T47D (cell line): Measurements from ENCODE around the gene LYZL6.
A peak's percentile ranks its signal among the peaks of the same experiment; 100 is the strongest.

Experiments
- DNase-seq, 2 experiments: peaks; one replicate each; pipeline versions ENCODE4 v3.0.0 to v3.0.0-alpha.2; 2011 to 2012; ENCODE audit warnings: low read depth in 1 of 2, low spot score in 1 of 2
- JUND ChIP-seq: IDR thresholded peaks from 2 replicates; pipeline ENCODE4 v1.6.1; 2012; ENCODE audit warnings: low read depth
- in situ Hi-C: cut with HindIII; loops from 2 replicates; pipeline ENCODE4 v1.10.0; 2016; ENCODE audit warnings: low sequenced_read_pairs, low pct_unique_long_range_greater_than_20kb

LYZL6 gene

DNA sequence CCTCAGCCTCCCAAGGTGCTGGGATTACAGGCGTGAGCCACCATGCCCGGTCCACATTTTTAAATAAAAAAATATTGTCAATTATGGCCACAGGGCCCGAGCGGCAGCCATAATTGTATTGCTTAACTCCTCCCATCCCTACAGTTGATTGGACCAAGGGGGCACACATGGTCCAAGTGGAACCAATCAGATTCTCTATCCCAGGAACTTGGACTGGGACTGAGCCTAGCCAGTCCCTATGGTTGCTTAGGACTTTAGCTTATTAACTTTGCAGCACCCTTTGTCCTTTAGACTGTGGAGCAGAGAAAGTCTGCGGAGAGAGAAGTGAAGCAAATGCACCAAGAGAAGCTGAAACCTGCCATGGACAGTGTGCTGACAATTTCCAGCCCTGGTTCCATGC, 7.5 kb downstream of the LYZL6 start:
- no peak for TF ChIP-seq JUND
- in situ Hi-C loops = no loop called here

DNA sequence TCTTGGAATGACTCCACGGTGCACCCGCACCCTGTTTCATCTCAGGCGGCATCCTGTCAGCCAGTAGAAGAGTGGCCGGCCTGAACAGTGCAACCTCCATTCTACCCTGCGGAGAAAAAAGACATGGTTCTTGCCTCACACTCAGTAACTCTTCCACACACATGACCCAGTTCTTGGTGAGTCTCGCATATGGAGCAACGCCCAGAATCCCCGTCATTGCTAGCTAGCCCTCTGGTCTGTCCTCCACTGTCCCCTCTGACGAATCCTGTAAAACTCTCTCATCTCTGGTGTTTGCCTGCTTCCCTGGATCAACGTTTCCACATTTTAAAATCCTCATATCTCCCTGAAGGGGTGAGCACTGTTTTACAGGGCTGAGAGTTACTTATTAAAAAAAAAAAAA, 8.8 kb downstream of the LYZL6 start:
- no peak for TF ChIP-seq JUND
- in situ Hi-C loops = no loop called here
- DNase-seq = no peak

More for the DNA sequence above, 7.5 kb downstream of the LYZL6 start:
- DNase-seq = peak in 1 of 2 experiments; percentile 27

DNA sequence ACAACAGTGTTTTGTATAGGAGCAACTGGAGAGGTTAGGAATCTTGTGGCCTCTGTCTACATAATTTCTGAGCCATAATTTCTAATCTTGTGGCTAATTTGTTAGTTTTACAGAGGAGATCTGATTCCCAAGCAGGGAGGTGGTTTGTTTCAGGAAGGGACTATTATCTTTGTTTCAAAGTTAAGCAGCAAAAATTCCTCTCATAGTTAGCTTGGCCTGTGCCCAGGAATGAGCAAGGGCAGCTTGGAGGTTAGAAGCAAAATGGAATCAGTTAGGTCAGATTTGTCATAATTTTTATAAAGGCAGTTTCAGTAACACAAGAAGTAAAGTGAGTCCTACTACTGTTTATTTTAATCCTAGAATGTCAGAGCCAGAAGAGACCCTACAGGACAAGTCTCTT, 10.9 kb downstream of the LYZL6 start:
- in situ Hi-C loops = no loop called here
- no peak for TF ChIP-seq JUND
- DNase-seq = no peak

DNA sequence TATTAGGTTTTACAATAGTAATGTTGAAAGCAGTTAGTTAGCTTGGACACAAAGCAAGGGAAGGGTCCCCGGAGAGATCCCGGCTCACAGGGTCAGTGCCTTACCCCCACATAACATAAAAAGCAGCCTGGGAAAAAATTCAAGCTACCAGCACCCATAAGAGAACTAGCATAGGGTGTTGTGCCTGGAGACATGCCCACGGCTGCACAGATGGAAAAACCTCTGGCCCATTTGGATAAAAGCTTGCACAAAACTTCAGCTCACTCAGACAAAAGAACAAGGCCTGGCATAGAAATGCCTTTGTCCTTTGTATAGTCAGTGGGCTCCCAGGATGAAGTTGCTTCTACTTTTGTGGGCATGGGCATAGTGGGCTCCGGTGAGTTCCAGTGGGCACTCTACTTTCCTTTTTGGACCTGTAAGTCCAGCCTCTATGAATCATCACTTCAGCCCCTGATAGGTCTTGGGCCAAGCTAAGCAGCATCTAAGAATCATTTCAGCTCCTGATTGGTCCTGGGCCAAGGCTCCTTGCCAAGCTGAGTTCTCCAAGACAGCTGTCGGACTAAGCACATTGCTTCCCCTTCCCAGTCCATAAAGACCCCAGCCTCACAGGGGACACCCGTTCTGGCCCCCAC, 11.6 kb downstream of the LYZL6 start:
- no peak for DNase-seq
- in situ Hi-C loops = no loop called here
- TF ChIP-seq JUND = no peak

DNA sequence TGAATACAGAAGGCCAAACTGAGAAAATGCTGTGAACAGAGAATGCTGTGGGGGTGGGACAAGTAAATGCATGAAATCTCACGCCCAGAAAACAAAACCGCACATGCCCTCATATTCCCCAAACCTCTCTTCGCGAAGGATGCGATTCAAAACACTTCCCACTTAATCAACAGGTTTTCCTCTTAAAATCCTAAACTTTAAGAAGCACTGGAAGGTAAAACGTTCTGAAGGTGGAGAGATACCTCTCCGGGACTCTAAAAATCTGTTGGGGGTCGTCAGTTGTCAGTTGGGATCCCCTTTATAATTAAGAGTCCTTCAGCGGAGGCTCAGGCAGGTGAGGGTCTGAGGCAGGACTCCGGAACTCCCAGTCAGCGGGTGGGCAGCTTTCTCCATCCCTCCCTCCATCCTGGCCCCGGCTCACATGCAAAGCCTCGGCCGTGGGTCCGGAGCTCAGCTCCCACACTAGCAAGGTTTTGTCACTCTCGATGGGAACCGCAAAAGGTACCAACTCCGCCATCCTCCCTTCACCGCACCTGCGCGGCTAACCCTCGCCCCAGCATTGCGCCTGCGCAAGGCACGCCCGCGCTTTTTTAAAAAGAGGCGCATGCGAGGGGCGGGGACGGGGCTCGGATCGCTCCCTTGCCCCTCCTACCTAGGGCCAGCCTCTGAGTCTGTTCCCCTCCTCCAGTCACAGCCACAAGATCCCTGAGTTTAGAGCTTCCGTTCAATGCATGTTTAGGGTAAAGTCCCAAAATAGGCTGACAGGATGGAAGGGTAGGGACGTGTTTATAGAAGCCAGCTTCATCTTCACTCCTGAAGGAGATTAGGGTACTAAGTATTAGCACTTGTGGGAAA, 13.1 kb downstream of the LYZL6 start, which contains the start of gene RDM1:
Gene RDM1 (minus strand): TSS at position 563 of the 855 bp plus-strand sequence. CDS start 46 bp downstream, at position 517.
- in situ Hi-C loops = no loop called here
- DNase-seq = peak; percentile 93 to 94
- TF ChIP-seq JUND = no peak

DNA sequence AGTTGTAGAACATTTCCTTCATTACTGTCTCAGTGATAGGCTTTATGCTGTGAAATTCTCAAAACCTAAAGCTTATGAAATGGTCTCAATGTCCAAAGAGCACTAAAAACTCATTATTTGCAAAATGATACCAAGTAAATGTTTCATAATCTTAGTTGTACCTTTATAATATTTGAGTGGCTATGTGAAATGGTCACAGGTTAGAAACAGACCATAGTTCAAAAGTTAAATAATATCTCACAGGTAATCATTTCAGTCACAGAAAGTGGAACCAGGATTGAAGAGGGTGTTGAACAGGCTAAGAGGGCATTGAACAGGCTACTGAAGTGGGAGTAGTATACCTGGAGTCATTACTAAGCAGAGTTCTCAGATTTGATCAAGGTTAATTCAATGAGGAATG, 15.8 kb downstream of the LYZL6 start:
- in situ Hi-C loops = no loop called here
- no peak for DNase-seq
- no peak for TF ChIP-seq JUND

DNA sequence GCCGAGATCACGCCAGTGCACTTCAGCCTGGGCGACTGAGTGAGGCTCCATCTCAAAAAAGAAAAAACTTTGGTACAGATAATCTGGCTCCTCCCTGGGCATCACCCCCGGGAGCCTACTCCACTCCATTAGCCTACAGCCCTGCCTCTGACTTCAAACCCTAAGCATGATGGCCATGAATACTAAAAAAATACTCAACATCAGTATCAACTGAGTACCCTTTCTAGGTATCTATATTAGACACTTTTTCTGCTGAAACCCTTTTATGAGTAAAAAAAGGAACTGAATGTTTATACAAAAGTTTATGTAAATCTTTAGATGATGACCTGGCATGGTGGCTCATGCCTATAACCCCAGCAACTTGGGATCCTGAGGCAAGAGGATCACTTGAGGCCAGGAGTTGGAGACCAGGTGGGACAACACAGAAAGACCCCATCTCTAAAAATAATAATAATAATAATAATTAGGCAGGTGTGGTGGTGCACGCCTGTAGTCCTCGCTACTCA, 19.9 kb downstream of the LYZL6 start:
- in situ Hi-C loops = no loop called here
- DNase-seq = no peak
- TF ChIP-seq JUND = no peak

DNA sequence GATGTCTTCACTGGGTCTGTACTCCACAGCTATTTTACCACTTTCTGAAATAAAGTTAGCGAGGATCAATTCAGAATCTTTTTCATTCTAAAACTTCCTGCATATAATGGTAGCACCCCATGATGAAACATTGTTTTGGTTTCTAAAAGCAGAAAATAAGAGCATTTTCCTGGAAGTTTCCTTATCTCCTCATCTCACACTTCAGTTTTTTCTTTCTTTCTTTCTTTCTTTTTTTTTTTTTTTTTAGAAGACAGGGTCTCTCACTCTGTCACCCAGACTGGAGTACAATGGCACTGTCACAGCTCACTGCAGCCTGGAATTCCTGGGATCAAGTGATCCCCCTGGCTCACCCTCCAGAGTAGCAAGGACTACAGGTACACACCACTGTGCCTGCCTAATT, 23.3 kb downstream of the LYZL6 start:
- no peak for TF ChIP-seq JUND
- in situ Hi-C loops = no loop called here
- DNase-seq = no peak

DNA sequence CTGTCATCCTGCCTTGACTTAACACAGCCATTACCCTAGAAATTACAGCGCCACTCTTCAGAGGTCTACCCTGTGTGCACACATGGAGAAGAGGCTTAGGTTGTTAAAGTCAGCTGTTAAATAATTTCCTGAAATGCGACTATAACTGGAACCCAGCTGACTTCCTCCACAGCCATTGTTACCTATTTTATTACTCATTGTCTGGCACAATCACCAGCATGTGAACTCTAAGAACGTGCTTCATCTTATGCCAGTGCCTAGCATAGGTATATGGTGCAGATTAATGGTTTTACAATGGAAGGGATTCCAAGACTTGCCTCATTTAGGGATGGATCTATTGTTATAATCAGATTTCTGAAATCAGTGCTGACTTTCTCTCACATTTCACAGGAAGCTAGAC, 24.8 kb downstream of the LYZL6 start:
- in situ Hi-C loops = no loop called here
- TF ChIP-seq JUND = no peak
- DNase-seq = no peak

DNA sequence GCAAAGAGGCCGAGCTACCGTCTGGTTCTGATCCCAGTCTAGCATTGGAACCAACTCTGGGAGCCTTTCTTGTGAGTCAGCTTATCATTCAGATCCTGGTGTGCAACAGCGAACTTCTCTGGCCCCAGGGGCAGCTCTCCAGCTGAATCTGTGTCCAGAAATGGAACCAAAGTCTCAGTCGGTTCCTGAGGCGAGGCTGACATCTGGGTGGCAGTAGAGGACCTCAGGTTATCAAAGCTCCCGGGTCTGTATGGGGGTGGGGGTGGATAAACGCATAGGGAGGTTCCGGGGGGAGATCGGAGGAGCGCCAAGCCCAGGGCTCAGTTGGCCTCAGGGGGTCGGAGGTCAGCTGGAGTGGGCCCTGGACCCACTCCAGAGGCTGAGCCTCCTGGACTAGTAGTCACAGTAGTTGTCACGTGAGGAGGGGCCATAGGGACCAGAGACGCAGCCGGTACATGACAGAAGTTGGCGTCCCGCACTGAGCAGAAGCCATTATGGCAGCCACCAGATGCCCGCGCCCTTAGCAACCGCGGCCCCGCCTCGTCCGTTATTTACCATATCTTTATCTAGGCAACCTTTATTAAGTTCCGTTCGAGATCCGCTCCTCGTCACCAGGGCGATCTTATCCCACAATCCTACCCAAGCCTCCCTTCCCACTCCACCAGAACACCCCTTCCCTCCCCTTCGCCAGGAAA, 25.8 kb downstream of the LYZL6 start:
- DNase-seq = no peak
- TF ChIP-seq JUND = no peak
- in situ Hi-C loops = no loop called here

DNA sequence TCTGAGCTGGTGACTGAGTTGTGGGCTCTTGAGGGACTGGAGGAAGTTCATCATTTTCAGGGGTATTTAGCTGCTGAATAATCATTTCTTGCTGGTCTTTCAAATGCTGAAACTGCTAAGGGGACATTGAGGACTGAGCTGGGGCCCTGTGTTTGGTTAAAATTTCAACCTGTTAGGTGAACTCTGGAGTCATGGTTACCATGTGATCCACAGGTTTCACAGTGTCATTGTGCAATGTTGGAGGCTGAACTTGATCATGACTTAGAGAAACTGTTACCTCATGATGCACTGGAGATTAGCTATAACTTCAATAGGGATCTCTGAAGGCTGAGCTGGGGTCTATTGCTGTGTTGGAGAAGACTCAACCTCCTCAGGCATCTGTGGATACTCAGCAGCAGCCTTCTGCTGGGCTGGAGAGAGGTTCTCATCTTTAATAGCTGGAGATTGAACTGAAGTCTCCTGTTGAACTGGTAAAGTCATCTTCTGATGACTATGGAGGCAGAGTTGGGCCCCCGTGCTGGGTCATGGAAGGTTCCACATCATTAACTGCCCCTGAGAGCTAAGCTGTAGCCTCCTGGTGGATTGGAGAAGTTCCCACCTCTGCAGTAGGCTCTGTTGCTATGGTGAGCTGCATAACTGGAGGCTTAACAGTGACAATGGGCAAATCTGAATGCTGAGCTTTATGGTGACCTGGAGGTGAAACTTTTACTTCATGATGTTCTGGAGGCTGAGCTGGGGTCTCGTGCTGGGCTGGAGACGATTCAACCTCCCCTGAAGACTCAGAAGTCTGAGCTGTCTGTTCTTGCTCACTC, 28.2 kb downstream of the LYZL6 start:
- no peak for DNase-seq
- in situ Hi-C loops = no loop called here
- no peak for TF ChIP-seq JUND

DNA sequence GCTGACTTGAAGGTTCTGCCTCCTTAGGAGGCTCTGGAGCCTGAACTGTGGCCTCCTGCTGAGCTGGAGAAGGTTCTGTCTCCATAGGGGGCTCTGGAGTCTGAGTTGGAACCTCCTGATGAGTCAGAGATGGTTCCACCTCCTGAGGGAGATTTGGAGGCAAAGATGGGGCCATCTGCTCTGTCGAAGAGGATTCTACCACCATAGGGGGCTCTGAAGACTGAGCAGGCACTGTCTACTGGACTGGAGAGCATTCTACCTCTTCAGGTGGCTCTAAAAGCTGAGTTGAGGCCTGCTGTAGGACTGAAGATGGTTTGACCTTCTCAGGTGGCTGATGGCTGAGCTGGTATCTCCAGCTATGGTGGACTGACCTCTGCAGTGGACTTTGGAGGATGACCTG, 29.2 kb downstream of the LYZL6 start:
- in situ Hi-C loops = no loop called here

More for the DNA sequence above, 29.2 kb downstream of the LYZL6 start:
- no peak for TF ChIP-seq JUND
- DNase-seq = no peak
